NCI-H1930 (cell line): Measurements from ENCODE around the gene SNAP29.
A peak's percentile ranks its signal among the peaks of the same experiment; 100 is the strongest.
"Not testable (repeated sequence)": the region's sequence is repeated elsewhere in the genome, so short reads cannot be mapped to it uniquely, and the experiment has no call there.

Experiments used
- DNase-seq, 2 experiments: peaks; one replicate each; lab custom pipeline; 2025; lab: John Stamatoyannopoulos, UW

The SNAP29 gene

DNA sequence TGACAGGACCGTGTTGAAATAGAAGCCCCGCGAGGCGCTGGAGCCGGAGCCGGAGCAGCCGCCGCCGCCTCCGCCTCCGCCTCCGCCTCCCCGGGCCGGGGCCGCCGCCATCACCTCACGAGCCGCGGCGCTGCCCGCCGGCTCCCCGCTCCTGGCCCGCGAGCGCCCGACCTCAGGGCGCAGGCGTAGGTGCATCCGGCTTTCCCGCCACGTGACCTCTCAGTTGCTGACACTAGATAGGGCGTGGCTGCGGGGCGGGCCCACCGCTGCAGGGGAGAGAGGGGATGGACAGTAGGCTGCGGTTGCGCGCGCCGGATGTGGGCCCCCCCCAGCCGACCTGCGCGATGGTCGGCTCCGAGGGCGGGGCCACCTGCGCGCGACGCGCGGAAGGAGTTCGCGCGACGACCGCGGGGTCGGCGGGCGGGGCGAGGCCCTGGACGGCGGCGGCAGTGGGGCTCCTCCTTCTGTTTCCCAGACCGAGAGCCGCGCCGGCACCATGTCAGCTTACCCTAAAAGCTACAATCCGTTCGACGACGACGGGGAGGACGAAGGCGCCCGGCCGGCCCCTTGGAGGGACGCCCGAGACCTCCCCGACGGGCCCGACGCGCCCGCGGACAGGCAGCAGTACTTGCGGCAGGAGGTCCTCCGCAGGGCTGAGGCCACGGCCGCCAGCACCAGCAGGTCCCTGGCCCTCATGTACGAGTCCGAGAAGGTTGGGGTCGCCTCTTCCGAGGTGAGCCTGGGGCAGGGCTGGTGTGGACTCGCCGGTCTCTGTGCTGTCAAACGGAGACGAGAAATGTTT is at the start of gene SNAP29, which contains the start of gene PI4KA:
Gene SNAP29, plus strand, starts transcription at position 393 of the 802 bp plus-strand sequence. Its CDS starts 104 bp downstream, at position 497.
Gene PI4KA, minus strand, starts transcription at position 197 of the 802 bp plus-strand sequence. Its CDS starts 86 bp downstream, at position 111.
- peak; percentile 91 to 96 for DNase-seq

GRCh38 chr22:20809538-20810185 is 49.1 kb upstream of the SNAP29 start:
- DNase-seq = no peak

- no peak for DNase-seq
These were observed 48.2 kb upstream of the SNAP29 start for GRCh38 chr22:20810645-20811044.

DNA sequence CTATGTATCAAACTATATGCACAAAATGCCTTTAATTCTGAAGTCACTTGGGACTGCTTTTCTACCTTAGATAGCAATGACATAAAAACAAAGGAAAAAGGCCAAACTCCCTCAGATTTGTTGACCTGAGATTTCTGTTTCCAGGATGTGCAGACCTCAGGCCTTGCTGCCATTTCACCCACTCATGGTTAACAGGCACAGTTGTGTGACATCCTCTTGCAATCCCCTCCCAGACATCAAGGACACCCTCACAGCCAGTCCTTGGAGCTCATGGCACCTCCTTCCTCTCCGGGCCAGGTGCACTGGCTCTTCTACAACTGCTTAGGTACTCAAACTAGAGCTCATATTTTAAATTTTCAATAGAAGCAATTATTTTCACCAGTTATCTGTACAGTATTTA is 47.6 kb upstream of the SNAP29 start:
- no peak for DNase-seq

DNA sequence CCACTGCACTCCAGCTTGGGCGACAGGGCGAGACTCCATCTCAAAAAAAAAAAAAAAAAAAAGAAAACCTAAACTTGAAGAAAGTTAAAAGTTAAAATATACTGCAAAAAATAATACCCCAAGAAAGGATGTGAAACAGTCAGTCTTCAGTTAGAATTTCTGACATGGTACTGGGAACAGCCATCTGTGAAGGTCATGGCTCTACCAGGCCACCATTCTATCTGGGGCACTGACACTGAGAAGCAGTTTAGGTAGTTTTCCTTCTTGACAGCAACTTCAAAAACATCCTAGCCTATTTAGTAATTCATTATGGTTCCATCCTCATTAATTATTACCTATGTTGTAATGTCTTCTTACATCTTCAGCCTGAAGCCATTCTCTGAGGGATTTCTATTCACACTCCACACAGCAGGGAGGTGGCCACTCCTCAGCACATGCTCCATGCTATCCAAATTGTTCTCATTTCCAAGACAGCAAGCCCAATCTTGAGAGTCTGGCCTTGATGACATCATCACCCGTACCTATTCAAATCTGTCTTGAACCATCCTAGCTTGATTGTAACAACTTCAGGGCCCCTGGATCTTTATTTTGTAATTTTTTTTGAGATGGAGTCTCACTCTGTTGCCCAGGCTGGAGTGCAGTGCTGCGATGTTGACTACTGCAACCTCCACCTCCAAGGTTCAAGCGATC is 46.7 kb upstream of the SNAP29 start:
- no peak for DNase-seq

- no peak for DNase-seq
These were observed 45.8 kb upstream of the SNAP29 start for GRCh38 chr22:20813056-20813455.

GRCh38 chr22:20814221-20814808 is 44.5 kb upstream of the SNAP29 start:
- no peak for DNase-seq

DNA sequence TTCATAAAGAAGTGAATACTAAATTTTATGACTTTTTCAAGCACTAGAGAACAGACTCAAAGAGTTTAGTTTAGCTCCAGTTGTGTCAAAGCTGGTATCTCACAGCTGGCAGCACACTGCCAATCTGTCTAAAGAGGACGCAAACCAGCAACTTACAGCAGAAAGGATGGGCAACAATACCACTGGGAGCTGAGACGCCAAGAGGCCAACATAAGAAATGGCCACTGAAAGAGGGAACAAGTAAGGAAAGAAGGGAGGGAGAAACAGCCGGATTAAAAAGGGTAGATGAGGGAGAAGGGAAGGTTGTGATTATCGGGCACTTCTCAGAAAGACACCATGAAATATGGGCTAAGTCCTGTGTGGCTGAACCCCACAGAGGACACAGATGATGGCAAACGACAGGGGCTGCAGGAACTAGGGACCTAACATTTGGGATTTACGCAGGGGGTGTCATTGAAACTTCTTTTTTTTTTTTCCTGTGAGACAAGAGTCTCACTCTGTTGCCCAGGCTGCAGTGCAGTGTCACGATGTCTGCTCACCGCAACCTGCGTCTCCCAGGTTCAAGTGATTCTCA is 43.2 kb upstream of the SNAP29 start:
- no peak for DNase-seq

GRCh38 chr22:20816559-20816958 is 42.2 kb upstream of the SNAP29 start:
- DNase-seq = no peak

- no peak for DNase-seq
These were observed 40.3 kb upstream of the SNAP29 start for GRCh38 chr22:20818471-20818870.

DNA sequence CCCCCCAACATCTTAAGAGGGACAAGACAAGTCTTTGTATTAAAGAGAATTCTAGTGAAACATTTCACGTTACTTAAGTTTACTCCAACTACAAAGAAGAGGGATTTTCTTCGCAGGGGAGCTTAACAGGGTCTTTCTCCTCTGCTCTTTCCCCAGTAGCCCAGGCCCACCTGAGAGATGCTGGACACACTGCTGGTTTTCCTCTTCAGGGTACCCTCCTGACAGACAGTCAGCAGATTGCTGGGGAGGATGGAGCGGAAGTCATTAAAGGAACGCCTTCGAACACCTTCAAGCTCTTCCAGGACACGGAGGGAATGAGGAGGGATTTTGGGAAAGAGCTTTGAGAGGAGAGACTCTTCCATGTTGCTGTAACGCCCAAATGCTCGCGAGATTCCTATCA is 39.3 kb upstream of the SNAP29 start:
- no peak for DNase-seq

- not testable (repeated sequence) for DNase-seq
These were observed 37.0 kb upstream of the SNAP29 start for GRCh38 chr22:20821717-20822239.

- no peak for DNase-seq
These were observed 36.6 kb upstream of the SNAP29 start for GRCh38 chr22:20822240-20822639.

GRCh38 chr22:20823264-20823663 is 35.5 kb upstream of the SNAP29 start:
- no peak for DNase-seq

DNA sequence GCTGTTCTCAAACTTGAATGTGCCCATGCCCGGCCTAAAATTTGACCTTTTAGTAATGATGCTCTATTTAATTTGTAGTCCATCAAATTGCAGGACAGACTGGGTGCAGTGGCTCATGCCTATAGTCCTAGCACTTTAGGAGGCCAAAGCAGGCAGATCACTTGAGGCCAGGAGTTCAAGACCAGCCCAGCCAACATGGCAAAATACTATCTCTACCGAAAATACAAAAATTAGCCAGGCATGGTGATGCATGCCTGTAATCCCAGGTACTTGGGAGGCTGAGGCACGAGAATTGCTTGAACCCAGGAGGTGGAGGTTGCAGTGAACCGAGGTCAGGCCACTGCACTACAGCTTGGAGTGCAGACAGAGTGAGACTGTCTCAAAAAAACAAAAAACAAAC is 33.6 kb upstream of the SNAP29 start:
- not testable (repeated sequence) for DNase-seq

DNA sequence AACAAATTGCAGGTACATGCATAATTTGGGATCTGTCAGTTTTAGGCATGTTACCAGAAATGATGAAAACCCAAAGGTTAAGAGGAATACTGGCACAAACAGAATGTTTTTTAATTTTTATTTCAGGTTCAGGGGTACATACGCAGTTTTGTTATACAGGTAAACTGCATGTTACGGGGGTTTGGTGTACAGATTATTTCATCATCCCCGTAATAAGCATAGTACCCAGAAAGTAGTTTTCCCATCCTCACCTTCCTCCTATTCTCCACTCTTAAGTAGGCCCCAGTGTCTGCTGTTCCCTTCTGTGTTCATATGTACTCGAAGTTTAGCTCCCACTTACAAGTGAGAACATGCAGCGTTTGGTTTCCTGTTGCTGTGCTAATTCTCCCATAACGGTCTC is 33.2 kb upstream of the SNAP29 start:
- no peak for DNase-seq

DNA sequence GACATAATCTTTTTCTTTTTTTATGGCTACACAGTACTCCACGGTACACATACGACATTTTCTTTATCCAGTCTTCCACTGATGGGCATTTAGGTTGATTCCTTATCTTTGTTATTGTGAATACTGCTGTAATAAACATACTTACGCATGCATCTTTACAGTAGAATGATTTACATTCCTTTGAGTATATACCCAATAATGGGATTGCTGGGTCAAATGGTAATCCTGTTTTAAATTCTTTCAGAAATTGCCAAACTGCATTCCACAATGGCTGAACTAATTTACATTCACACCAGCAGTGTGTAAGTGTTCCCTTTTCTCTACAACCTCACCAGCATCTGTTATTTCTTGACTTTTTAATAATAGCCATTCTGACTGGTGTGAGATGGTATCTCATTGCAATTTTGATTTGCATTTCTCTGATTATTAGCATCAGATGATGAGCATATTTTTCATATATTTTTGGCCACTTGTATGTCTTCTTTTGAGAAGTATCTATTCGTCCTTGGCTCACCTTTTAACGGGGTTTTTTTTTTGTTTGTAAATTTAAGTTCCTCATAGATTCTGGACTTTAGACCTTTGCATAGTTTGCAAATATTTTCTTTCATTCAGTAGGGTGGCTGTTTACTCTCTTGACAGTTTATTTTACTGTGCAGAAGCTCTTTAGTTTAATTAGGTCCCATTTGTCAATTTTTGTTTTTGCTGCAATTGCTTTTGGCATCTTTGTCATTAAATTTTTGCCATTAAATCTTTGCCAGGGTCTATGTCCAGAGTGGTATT is 32.2 kb upstream of the SNAP29 start:
- not testable (repeated sequence) for DNase-seq

GRCh38 chr22:20829491-20830134 is 29.2 kb upstream of the SNAP29 start:
- no peak for DNase-seq

GRCh38 chr22:20833225-20833665 is 25.6 kb upstream of the SNAP29 start:
- no peak for DNase-seq

DNA sequence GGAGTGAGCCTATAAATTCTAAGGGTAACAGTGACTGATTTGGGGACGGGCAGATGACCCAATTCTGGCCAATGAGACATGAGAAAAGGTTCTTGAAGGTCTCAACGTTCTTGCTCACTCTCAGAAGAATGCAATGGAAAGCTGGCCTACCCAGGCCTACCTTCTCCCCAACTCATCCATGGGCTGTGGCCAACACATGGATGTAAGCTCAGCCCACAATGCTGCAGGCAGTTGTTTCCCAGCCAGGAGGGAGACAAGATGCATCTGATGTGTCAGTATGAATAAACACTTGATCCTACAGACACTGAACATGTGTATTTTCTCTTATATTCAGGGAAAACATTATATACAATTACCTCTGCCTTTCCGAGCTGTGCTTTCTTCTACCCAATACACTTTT is 24.6 kb upstream of the SNAP29 start:
- no peak for DNase-seq
